ENCODE results near the gene CHRNB4.

DNA sequence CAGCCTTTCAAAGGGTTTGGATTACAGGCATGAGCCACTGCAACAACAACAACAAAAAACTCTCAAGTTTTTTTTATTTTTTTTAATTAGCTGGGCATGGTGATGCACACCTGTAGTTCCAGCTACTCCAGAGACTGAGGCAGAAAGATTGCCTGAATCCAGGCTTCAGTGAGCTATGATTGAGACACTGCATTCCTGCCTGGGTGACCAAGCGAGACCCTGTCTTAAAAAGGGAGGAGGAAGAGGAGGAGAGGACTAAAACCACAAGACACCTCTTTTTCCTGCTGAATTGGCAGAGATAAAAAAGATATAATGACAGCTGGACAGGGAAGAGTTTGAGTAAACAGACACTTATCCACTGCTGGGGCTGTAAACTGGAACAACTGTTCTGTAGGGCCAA lies 22.7 kb upstream of the CHRNB4 start:
- TF ChIP-seq, protein P1, sequence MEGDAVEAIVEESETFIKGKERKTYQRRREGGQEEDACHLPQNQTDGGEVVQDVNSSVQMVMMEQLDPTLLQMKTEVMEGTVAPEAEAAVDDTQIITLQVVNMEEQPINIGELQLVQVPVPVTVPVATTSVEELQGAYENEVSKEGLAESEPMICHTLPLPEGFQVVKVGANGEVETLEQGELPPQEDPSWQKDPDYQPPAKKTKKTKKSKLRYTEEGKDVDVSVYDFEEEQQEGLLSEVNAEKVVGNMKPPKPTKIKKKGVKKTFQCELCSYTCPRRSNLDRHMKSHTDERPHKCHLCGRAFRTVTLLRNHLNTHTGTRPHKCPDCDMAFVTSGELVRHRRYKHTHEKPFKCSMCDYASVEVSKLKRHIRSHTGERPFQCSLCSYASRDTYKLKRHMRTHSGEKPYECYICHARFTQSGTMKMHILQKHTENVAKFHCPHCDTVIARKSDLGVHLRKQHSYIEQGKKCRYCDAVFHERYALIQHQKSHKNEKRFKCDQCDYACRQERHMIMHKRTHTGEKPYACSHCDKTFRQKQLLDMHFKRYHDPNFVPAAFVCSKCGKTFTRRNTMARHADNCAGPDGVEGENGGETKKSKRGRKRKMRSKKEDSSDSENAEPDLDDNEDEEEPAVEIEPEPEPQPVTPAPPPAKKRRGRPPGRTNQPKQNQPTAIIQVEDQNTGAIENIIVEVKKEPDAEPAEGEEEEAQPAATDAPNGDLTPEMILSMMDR (IDR thresholded peaks at IDR 0.05), result no peak
- TF ChIP-seq EZH2 (IDR thresholded peaks at IDR 0.05; ENCODE audit: borderline replicate concordance, insufficient read depth, low read depth, low read length, poor library complexity, severe bottlenecking), result no peak
